CD4-positive, alpha-beta T cell (primary cell): ENCODE data around the gene NFIA. TPM values are rescaled to one million over a fixed set of nuclear protein-coding genes. Genes with fewer than 3 reads are reported as not detected.

Experiments used
- ATAC-seq: fragments of 200-7000 bp; cut with Tn5 transposase; one replicate; pipeline ENCODE4 v1.10.0; 2022; ENCODE audit warnings: mild to moderate bottlenecking; ENCODE audit not compliant: poor library complexity
- CTCF ChIA-PET: fragments of 350-600 bp; sonication (Branson Sonifier 250); formaldehyde crosslinking; loops from one replicate; lab custom pipeline; 2021; ENCODE audit warnings: antibody characterized with exemption, inconsistent platforms; lab: Charles Lee
- POLR2A ChIA-PET: fragments of 350-600 bp; sonication (Branson Sonifier 250); formaldehyde crosslinking; loops from one replicate; lab custom pipeline; 2021; ENCODE audit warnings: antibody characterized with exemption, inconsistent platforms; lab: Charles Lee
- DNase-seq, 14 experiments: peaks; one replicate each; pipeline ENCODE4 v3.0.0-alpha.2; 2013 to 2020; ENCODE audit warnings: mixed read lengths in 2 of 14
- H3K27ac ChIP-seq, 2 donors: one replicate each; pipeline versions ENCODE4 v1.5.1 to v1.7.0; 2013; ENCODE audit warnings: low read length in 2 of 2, low read depth in 1 of 2, mild to moderate bottlenecking in 1 of 2
- H3K27me3 ChIP-seq, 2 experiments: 1 replicate in 1 of 2; 2 replicates in 1 of 2; pipeline versions ENCODE4 v1.6.1 to v1.7.0; 2013; ENCODE audit warnings: low read length in 2 of 2, control low read depth in 1 of 2, mild to moderate bottlenecking in 1 of 2, moderate library complexity in 1 of 2; ENCODE audit not compliant: insufficient read depth in 2 of 2, control insufficient read depth in 1 of 2
- H3K36me3 ChIP-seq: one replicate; pipeline ENCODE4 v1.6.1; 2013; ENCODE audit warnings: low read length, control low read depth; ENCODE audit not compliant: insufficient read depth
- H3K4me1 ChIP-seq: one replicate; pipeline ENCODE4 v1.6.1; 2013; ENCODE audit warnings: low read length, control low read depth; ENCODE audit not compliant: insufficient read depth
- H3K4me3 ChIP-seq: one replicate; pipeline ENCODE4 v1.5.1; 2013; ENCODE audit warnings: mild to moderate bottlenecking, low read length, moderate library complexity
- H3K9me3 ChIP-seq, 2 experiments: 1 replicate in 1 of 2; 2 replicates in 1 of 2; pipeline versions ENCODE4 v1.6.1 to v1.7.0; 2013; ENCODE audit warnings: low read length in 2 of 2, mild to moderate bottlenecking in 2 of 2, control low read depth in 1 of 2, moderate library complexity in 1 of 2; ENCODE audit not compliant: control insufficient read depth in 1 of 2, insufficient read depth in 1 of 2
- H3K27ac Mint-ChIP-seq: one replicate; pipeline ENCODE4 v1.8.0; 2020; ENCODE audit warnings: mixed read lengths
- H3K27me3 Mint-ChIP-seq: one replicate; pipeline ENCODE4 v1.8.0; 2021; ENCODE audit warnings: mixed read lengths
- H3K36me3 Mint-ChIP-seq: one replicate; pipeline ENCODE4 v1.8.0; 2021; ENCODE audit warnings: low read depth, mixed read lengths
- H3K4me1 Mint-ChIP-seq: one replicate; pipeline ENCODE4 v1.8.0; 2021; ENCODE audit warnings: low read depth, mixed read lengths
- H3K4me3 Mint-ChIP-seq: one replicate; pipeline ENCODE4 v1.8.0; 2020; ENCODE audit warnings: mild to moderate bottlenecking, mixed read lengths
- H3K9me3 Mint-ChIP-seq: one replicate; pipeline ENCODE4 v1.8.0; 2020; ENCODE audit warnings: mixed read lengths
- CTCF ChIP-seq: fragments of 200-600 bp; IDR thresholded peaks from one replicate; pipeline ENCODE4 v1.8.0; 2022; ENCODE audit warnings: antibody characterized with exemption, mild to moderate bottlenecking
- intact Hi-C, 2 experiments: fragments of 100-400 bp; cut with DNase I in 1 of 2; cut with micrococcal nuclease in 1 of 2; formaldehyde crosslinking; loops; one replicate each; pipeline versions ENCODE4 v1.15.1 to v1.9.0; 2023 to 2025; cut with DNase I, micrococcal nuclease
- total RNA-seq, 174 experiments: library from RNA in 2 of 174; stranded (reverse) in 2 of 174; gene quantifications; one replicate each; pipeline ENCODE4 v1.2.3 and lab custom pipeline; 2021 to 2026

Gene NFIA
- total RNA-seq, 2 experiments from 2014 or later, result 4.8 to 5.9 TPM

- H3K27me3 Mint-ChIP-seq, result no peaks in the 10 kb centered on the region
- no peaks in the 10 kb centered on the region for H3K36me3 ChIP-seq
- H3K27ac ChIP-seq, result no peak overlapping the region
- ChIA-PET CTCF (interaction anchor here (0.6 kb wide), 1 partner anchor 21 kb away, joined by 3 read pairs; no protein-coding TSS in a partner anchor), POLR2A (interaction anchor here (1.3 kb wide), 2 partner anchors 25 to 51 kb away, joined by 3 to 5 read pairs; no protein-coding TSS in a partner anchor)
- peaks cover 0 to 4% of the 10 kb centered on the region in 2 experiments for H3K9me3 ChIP-seq
- TF ChIP-seq CTCF, result no peak
- no peaks in the 10 kb centered on the region for H3K27me3 ChIP-seq
- intact Hi-C loops, result no loop called here
- no peak overlapping the region for H3K4me3 Mint-ChIP-seq
- no peaks in the 10 kb centered on the region for H3K4me1 ChIP-seq
- no peaks in the 10 kb centered on the region for H3K36me3 Mint-ChIP-seq
- no peak overlapping the region for H3K27ac Mint-ChIP-seq
- no peak for DNase-seq
- H3K9me3 Mint-ChIP-seq, result no peaks in the 10 kb centered on the region
- ATAC-seq, result no peak
- H3K4me3 ChIP-seq, result no peak overlapping the region
- peaks cover 5% of the 10 kb centered on the region for H3K4me1 Mint-ChIP-seq
Observed at GRCh38 chr1:61102621-61103020, 20.3 kb downstream of the NFIA start.

GRCh38 chr1:61104220-61104671 lies 21.9 kb downstream of the NFIA start:
- Histone ChIP-seq H3K9me3 (peaks cover 0 to 6% of the 10 kb centered on the region in 2 experiments), H3K27ac (no peak overlapping the region), H3K4me1 (no peaks in the 10 kb centered on the region), H3K4me3 (no peak overlapping the region), H3K36me3 (no peaks in the 10 kb centered on the region), H3K27me3 (no peaks in the 10 kb centered on the region)
- TF ChIP-seq CTCF, result no peak
- POLR2A ChIA-PET, result no interaction called here
- Mint-ChIP-seq H3K27me3 (no peaks in the 10 kb centered on the region), H3K4me1 (peaks cover under 1% of the 10 kb centered on the region), H3K9me3 (no peaks in the 10 kb centered on the region), H3K4me3 (no peak overlapping the region), H3K36me3 (no peaks in the 10 kb centered on the region), H3K27ac (no peak overlapping the region)
- DNase-seq, result no peak
- intact Hi-C loops, result no loop called here
- no peak for ATAC-seq
- CTCF ChIA-PET, result no interaction called here

- Histone ChIP-seq H3K27ac (no peak overlapping the region), H3K27me3 (no peaks in the 10 kb centered on the region), H3K4me3 (no peak overlapping the region), H3K9me3 (peaks cover 0 to 6% of the 10 kb centered on the region in 2 experiments), H3K4me1 (no peaks in the 10 kb centered on the region), H3K36me3 (no peaks in the 10 kb centered on the region)
- intact Hi-C loops, result no loop called here
- Mint-ChIP-seq H3K4me3 (no peak overlapping the region), H3K9me3 (no peaks in the 10 kb centered on the region), H3K27ac (no peak overlapping the region), H3K4me1 (peaks cover 6% of the 10 kb centered on the region), H3K27me3 (no peaks in the 10 kb centered on the region), H3K36me3 (no peaks in the 10 kb centered on the region)
- POLR2A ChIA-PET, result no interaction called here
- TF ChIP-seq CTCF, result no peak
- DNase-seq, result no peak
- ATAC-seq, result no peak
- CTCF ChIA-PET, result no interaction called here
Observed at GRCh38 chr1:61107638-61108037, 25.3 kb downstream of the NFIA start.
